ENCODE results near the gene FAM20C.
"Not testable (repeated sequence)": the region's sequence is repeated elsewhere in the genome, so short reads cannot be mapped to it uniquely, and the experiment has no call there.

FAM20C gene

GRCh38 chr7:230274-230673, 37.9 kb downstream of the FAM20C start:
- no peak for DNase-seq

- no peak for DNase-seq
These were observed 38.9 kb downstream of the FAM20C start for GRCh38 chr7:231030-231857.

GRCh38 chr7:231858-232246, 39.5 kb downstream of the FAM20C start:
- DNase-seq, result no peak

DNA sequence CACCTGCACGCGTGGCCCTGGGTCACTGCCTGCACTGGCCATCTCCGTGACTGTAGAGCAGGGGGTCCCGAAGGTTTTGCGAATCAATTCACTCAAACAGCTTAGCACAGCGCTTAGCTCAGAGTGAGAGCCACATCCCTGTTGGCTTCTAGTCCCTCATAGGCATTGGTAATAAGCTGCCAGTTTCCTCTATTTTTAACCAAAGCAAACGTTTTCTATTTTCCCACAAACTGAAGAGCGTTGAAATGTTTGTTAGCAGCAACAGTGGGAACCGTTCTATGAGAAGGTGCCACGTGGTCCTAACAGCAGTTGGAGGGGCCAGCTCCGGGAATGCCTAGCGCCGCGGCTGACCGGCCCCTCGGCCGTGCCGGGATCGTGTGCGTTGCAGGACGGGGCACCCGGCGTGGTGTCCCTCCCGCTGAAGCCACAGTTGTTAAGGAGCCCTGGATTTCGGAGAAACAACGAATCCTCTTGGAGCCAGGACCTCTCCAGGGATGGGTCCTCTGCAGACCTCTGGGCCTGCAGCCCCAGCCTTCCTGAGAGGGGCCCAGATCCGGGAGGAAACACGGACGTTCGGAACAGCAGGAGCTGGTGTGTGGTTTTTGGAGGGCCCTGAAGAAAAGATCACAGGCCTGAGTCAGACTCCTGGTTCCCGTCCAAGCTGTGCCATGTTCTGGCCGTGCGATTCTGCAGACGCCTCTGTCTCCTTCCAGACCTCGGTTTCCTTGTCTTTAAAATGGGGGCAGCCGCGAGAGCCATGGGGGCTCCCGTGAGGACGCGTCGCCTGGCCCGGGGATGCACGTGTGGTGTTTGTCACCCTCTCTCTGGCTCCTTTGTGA, 40.3 kb downstream of the FAM20C start:
- DNase-seq, result no peak

GRCh38 chr7:233249-234035, 41.1 kb downstream of the FAM20C start:
- DNase-seq, result no peak

DNA sequence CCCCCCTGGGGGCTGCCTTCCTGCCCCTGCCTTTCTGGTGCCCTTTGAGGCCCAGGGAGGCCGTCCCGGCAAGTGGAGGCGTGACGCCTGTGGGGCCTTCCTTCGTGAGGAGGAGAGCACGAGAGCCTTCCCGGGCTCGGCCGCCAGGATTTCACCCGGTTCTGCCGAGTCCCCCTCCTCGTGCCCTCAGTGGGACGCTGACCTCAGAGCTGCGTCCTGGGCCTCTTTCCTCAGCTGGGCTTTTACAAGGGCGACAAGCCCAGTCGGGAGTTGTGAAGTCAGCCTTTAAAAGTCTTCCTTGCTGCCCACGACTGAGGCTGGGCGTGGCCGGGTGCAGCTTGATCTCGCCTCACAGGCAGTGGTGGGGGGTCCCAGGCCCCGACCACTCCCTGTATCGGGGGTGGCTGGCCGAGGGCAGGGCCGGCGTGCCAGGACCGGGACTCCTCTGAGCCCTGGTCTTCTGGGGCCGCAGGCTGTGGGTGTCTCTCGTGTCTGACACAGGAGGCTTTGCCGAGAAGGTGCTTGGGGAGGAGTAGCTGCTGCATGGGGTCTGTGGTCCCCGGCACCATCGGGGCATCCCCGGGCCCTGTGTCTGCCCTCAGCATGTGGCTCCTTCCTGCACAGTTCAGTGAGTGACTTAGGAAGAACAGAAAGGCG, 41.8 kb downstream of the FAM20C start:
- DNase-seq, result no peak

DNA sequence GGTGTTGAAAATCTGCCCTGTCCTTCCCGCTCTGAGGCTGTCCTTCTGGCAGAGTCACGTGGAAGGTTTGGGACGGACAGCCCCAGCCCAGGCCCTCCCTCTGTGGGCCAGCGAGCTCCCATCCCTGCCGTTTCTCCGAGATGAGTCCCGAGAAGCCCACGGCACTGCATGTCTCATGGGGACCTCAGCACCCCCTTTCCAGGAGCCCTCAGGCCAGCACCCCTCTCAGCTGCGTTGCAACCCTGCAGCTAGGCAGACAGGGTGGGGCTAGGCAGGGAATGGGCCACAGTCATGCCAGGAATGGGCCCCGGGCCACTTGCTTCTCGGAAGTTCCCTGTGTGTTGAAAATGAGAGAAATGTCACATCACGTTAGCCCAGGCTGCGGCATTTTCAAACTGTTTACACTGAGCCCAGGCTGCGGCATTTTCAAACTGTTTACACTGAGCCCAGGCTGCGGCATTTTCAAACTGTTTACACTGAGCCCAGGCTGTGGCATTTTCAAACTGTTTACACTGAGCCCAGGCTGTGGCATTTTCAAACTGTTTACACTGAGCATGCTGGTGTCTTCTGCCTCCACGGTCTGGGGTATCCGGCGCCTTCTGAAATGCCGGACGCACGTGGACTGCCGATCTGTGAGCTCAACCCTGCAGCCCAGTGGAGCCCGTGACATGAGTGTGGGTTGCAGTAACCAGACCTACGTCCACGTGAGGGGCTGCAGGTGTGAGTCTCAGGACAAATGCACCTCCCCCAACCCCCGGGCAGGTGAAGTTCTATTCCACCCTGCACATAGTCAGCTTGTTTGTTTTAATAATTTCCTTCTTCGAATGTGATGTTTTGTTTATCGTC, 42.6 kb downstream of the FAM20C start:
- no peak for DNase-seq

GRCh38 chr7:235576-236395, 43.4 kb downstream of the FAM20C start:
- no peak for DNase-seq

DNA sequence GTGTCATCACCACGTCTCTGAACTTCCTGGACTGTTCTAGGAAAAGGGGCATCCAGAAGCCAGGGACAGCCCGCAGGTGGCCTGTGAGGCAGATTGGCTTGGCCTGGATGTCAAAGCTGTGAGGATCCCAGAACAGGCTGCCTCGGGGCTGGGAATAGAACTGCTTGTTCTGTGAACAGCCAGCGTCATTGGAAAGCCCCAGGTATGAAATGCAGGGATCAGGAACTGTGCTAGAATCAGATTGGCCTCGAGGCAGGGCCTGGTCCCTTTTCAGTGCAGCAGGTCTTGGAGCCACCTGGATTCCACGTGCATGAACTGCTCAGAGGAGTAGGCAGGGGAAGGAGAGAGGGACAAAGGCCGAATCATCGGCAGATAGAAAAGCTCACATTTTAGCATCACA, 44.6 kb downstream of the FAM20C start:
- DNase-seq, result no peak

- no peak for DNase-seq
These were observed 45.0 kb downstream of the FAM20C start for GRCh38 chr7:237385-237784.

- no peak for DNase-seq
These were observed 47.8 kb downstream of the FAM20C start for GRCh38 chr7:240146-240676.

DNA sequence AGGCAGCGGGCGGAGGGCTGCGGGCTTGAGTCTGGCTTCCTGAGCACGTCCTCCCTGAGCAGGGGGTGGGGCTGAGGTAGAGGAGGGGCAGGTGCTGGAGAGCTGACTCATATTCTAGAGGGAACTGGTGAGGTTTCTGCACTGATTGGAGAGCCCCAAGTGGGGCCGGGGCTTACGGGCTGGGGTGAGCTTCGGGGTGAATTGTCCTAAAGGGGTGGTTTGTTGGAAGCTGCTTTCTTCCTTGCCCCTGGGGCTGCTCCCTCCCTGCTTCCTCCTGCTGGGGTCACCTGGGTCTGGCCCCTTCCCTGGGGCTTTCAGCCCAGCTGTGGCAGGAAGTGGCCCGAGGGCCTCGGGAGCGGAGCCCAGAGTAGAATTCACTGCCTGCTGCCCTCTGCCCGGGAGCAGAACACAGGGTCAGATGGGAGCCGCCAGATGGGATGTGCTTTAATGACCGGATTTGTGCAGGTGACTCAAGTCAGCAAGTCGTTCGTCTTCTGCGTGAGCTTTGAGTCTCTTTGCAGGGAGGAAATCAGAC, 48.6 kb downstream of the FAM20C start:
- DNase-seq, result no peak

DNA sequence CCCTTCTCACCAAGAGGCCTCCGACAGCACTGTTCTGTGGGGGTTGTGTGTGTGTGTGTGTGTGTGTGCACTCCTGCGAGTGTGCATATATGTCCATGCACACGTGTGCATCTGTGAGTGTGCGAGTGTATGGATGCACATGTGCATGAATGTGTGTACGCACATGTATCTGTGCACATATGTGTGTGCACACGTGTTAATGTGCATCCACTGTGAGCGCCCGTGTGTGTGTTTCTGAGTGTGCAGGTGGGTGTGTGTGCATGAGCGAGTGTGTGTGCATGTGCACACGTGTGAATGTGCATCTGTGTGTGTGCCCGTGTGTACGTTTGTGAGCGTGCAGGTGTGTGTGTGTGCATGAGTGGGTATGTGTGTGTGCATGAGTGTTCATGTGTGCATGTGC, 49.1 kb downstream of the FAM20C start:
- DNase-seq, result no peak

DNA sequence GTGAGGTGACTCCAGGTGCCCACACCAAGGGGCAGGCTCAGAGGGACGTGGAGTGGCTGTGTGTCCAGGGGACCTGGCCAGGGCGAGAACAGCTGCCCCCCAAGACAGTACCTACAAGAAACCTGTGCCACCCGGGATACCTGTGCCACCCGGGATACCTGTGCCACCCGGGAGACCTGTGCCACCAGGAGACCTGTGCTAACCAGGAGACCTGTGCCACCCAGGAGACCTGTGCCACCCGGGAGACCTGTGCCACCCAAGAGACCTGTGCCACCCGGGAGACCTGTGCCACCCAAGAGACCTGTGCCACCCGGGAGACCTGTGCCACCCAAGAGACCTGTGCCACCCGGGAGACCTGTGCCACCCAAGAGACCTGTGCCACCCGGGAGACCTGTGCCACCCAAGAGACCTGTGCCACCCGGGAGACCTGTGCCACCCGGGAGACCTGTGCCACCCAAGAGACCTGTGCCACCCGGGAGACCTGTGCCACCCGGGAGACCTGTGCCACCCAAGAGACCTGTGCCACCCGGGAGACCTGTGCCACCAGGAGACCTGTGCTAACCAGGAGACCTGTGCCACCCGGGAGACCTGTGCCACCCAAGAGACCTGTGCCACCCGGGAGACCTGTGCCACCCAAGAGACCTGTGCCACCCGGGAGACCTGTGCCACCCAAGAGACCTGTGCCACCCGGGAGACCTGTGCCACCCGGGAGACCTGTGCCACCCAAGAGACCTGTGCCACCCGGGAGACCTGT, 50.6 kb downstream of the FAM20C start:
- not testable (repeated sequence) for DNase-seq

- not testable (repeated sequence) for DNase-seq
These were observed 51.2 kb downstream of the FAM20C start for GRCh38 chr7:243580-243978.

- no peak for DNase-seq
These were observed 52.6 kb downstream of the FAM20C start for GRCh38 chr7:244974-245373.

DNA sequence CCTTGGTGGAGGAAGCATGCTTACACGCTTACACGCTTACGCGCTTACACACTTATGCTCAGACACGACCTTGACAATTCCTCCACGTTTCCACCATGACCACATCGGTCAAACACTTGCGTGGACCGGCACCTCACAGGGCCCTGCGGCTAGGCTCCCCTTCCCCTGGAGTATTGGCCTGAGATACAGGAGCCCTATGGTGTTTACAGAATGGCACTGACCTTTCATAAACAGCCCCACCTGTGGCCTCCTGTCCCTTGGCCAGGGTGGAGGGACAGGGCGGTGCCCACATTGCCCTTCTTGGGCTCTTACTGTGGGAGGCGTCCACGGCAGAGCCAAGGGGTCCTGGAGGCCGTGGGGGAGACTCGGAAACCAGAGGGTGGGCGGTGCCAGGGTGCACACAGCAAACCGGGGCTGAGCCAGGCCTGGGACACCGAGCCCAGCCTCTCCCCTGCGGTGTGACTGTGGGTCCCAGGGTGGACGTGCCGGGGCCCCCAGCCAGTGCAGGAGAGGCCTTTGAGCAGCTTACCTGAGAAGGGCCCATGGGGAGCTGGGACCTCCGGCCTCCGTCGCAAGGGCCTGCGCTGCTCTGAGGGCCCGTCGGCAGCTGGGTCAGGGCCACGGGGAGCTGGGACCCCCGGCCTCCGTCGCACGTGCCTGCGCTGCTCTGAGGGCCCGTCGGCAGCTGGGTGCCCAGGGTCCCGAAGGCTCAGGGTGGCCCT, 53.4 kb downstream of the FAM20C start:
- no peak for DNase-seq

GRCh38 chr7:246451-246850, 54.1 kb downstream of the FAM20C start:
- no peak for DNase-seq

GRCh38 chr7:247181-247580, 54.8 kb downstream of the FAM20C start:
- no peak for DNase-seq
